ENCODE measurements around the gene DGKQ. TPM values are rescaled to one million over a fixed set of nuclear protein-coding genes. Genes with fewer than 3 reads are reported as not detected.

DGKQ gene
- total and polyA plus RNA-seq, 2 of the 13 experiments (the other 11 are each of a cell fraction or from before 2014, with no cell fraction given), result 4.5 to 7.2 TPM

- TF ChIP-seq ATRX (CRISPR knock-in tag; IDR thresholded peaks at IDR 0.05; ENCODE audit: borderline replicate concordance), result no peak
- no peak for TF ChIP-seq ZNF841 (CRISPR knock-in tag; IDR thresholded peaks at IDR 0.05; ENCODE audit: borderline replicate concordance)
- TF ChIP-seq TIGD3 (CRISPR knock-in tag; IDR thresholded peaks at IDR 0.05; ENCODE audit: borderline replicate concordance), result no peak
- no peak; the same call in 1 of the 2 replicates for TF ChIP-seq ZNF670 (CRISPR knock-in tag; IDR thresholded peaks at IDR 0.05; ENCODE audit: borderline replicate concordance)
- no peak for TF ChIP-seq ZNF30 (CRISPR knock-in tag; IDR thresholded peaks at IDR 0.05)
- peak; percentile 97 for TF ChIP-seq THAP7 (CRISPR knock-in tag; IDR thresholded peaks at IDR 0.05)
- no peak for TF ChIP-seq STAG1 (CRISPR knock-in tag; IDR thresholded peaks at IDR 0.05)
- TF ChIP-seq ZNF317 (CRISPR knock-in tag; IDR thresholded peaks at IDR 0.05), result no peak
- 0 out of 2 replicates have a peak, but pooled peaks have one; percentile 50 for TF ChIP-seq FOXC1 (CRISPR knock-in tag; IDR thresholded peaks at IDR 0.05; ENCODE audit: borderline replicate concordance)
- TF ChIP-seq ZNF121 (CRISPR knock-in tag; IDR thresholded peaks at IDR 0.05), result no peak
- TF ChIP-seq MTA1 (CRISPR knock-in tag; IDR thresholded peaks at IDR 0.05; ENCODE audit: borderline replicate concordance), result 0 out of 2 replicates have a peak, but pooled peaks have one; percentile 36
- TF ChIP-seq HOXA7 (CRISPR knock-in tag; IDR thresholded peaks at IDR 0.05), result no peak
- peak; percentile 80; the same call in 1 of the 2 replicates for TF ChIP-seq SALL1 (CRISPR knock-in tag; IDR thresholded peaks at IDR 0.05)
- peak; percentile 34 for TF ChIP-seq E2F5 (CRISPR knock-in tag; conservative IDR thresholded peaks at IDR 0.05)
- TF ChIP-seq, protein P1, sequence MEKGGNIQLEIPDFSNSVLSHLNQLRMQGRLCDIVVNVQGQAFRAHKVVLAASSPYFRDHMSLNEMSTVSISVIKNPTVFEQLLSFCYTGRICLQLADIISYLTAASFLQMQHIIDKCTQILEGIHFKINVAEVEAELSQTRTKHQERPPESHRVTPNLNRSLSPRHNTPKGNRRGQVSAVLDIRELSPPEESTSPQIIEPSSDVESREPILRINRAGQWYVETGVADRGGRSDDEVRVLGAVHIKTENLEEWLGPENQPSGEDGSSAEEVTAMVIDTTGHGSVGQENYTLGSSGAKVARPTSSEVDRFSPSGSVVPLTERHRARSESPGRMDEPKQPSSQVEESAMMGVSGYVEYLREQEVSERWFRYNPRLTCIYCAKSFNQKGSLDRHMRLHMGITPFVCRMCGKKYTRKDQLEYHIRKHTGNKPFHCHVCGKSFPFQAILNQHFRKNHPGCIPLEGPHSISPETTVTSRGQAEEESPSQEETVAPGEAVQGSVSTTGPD (CRISPR knock-in tag; IDR thresholded peaks at IDR 0.05), result no peak
- TF ChIP-seq HNRNPL (IDR thresholded peaks at IDR 0.05; ENCODE audit: low read depth, low read length), result no peak
- TF ChIP-seq MATR3 (CRISPR knock-in tag; IDR thresholded peaks at IDR 0.05), result no peak
- TF ChIP-seq HDAC6 (IDR thresholded peaks at IDR 0.05; ENCODE audit: low read depth, low read length), result no peak
- TF ChIP-seq ZNF652 (CRISPR knock-in tag; IDR thresholded peaks at IDR 0.05; ENCODE audit: borderline replicate concordance, low read depth), result no peak
- no peak for TF ChIP-seq SCMH1 (CRISPR knock-in tag; IDR thresholded peaks at IDR 0.05; ENCODE audit: borderline replicate concordance)
- TF ChIP-seq ATF3 (CRISPR knock-in tag; IDR thresholded peaks at IDR 0.05), result 0 out of 2 replicates have a peak, but pooled peaks have one; percentile 8
- peak; percentile 57; the same call in 1 of the 2 replicates for TF ChIP-seq ZSCAN31 (CRISPR knock-in tag; IDR thresholded peaks at IDR 0.05; ENCODE audit: low read depth)
- 0 out of 2 replicates have a peak, but pooled peaks have one; percentile 71 for TF ChIP-seq ZNF772 (CRISPR knock-in tag; IDR thresholded peaks at IDR 0.05)
- TF ChIP-seq SP4 (CRISPR knock-in tag; IDR thresholded peaks at IDR 0.05), result peak; percentile 63; the same call in 1 of the 2 replicates
- peak; percentile 82 for TF ChIP-seq TOPORS (CRISPR knock-in tag; IDR thresholded peaks at IDR 0.05)
- no peak for TF ChIP-seq ZFP37 (CRISPR knock-in tag; IDR thresholded peaks at IDR 0.05; ENCODE audit: borderline replicate concordance)
Measured at GRCh38 chr4:931960-932712, 41.2 kb downstream of the DGKQ start, which contains the start of the genes GAK and TMEM175 (continued).
